Right lobe of liver (tissue), 4 donors: ENCODE results near the gene SPATS2L.

Experiments used
- CTCF ChIP-seq, 4 donors: fragments of 200-600 bp in 3 of 4; fragments of 450-650 bp in 1 of 4; IDR thresholded peaks; one replicate each; pipeline versions ENCODE4 v1.5.1 to v1.8.0; 2016 to 2022; ENCODE audit warnings: antibody characterized with exemption in 4 of 4, mild to moderate bottlenecking in 2 of 4
- POLR2A ChIP-seq: fragments of 450-650 bp; IDR thresholded peaks from one replicate; pipeline ENCODE4 v1.6.1; 2017; ENCODE audit warnings: antibody characterized with exemption, mild to moderate bottlenecking
- donor health status: DM: no; HTN: no; CAD: no.
- donor health status: DM: no; HTN: no; CAD: no.
- donor health status: DM: no; HTN: yes; CAD: no.

GRCh38 chr2:200476836-200477235, 170.3 kb downstream of the SPATS2L start:
- TF ChIP-seq POLR2A = no peak
- TF ChIP-seq CTCF (IDR thresholded peaks at IDR 0.05) = no peak
